GM08714 (cell line): ENCODE results near the gene LRRC47.
"Not testable (repeated sequence)": the region's sequence is repeated elsewhere in the genome, so short reads cannot be mapped to it uniquely, and the experiment has no call there.

Source experiments
- H3K4me3 ChIP-seq: fragments of 200-500 bp; sonication (Bioruptor generic); 2 replicates; pipeline ENCODE4 v1.5.1; 2014; ENCODE audit warnings: mild to moderate bottlenecking, low read length, inconsistent platforms
- ZNF274 ChIP-seq: IDR thresholded peaks from 2 replicates; pipeline ENCODE4 v1.6.1; 2012; ENCODE audit warnings: mild to moderate bottlenecking, low read depth, low read length

Gene LRRC47

DNA sequence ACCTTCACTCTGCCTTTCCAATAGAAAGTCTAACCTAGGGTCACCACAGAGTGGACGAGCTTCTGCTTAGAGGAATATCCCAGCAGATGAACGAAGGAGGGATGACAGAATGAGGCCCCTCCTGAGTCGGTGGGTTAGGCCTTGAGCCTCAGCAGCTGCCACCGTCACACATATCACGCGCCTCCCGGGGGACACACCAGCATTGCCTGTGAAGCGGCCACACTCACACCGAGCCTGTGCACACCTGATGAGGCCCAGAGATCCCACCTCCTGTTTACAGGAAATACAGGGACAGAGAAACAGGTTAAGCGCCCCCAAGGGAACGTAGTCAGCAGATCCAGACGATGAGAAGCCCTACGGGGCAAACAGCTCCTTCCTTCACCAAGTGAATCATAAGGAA is 25.1 kb upstream of the LRRC47 start:
- TF ChIP-seq ZNF274: no peak
- H3K4me3 ChIP-seq: no peak overlapping the region

DNA sequence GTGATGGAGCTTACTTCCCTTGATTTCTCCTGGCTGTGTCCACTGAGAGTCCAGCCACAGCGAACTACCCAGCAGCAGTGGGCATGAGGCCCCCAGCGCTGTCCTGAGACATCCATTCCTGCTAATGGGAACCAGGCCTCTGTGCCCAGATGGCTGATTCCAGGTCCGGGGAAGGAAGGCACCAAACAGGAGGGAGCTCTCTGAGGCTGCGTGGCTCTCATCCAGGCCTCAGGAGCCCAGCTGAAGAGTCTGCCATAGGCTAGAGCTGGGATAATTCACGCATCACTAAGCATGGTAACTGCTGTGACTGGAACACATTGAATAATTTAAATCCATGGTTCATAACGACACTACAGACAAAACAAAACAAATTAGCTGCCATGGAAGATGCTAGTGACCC is 24.7 kb upstream of the LRRC47 start:
- no peak overlapping the region for H3K4me3 ChIP-seq
- TF ChIP-seq ZNF274: no peak

DNA sequence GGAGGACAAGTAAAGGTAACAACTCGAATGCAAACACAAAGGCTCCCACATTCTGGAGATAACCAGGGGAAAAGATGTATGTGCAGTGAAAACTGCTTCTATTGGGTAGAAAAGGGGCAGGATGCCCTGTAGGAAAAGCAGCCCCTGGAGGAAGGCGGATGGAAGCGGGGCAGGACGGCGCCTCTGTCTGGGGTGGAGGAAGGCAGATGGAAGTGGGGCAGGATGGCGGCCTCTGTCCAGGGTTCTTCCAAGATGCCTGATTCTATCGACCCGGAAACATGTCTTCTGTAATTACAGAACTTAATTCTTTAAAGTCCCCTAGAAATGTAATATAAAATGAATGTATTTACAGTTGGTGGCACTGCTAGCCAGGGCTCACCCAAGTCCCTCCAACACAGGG is 24.0 kb upstream of the LRRC47 start:
- TF ChIP-seq ZNF274: no peak
- H3K4me3 ChIP-seq: no peak overlapping the region

GRCh38 chr1:3819771-3820200 is 23.5 kb upstream of the LRRC47 start:
- H3K4me3 ChIP-seq: no peak overlapping the region
- no peak for TF ChIP-seq ZNF274

DNA sequence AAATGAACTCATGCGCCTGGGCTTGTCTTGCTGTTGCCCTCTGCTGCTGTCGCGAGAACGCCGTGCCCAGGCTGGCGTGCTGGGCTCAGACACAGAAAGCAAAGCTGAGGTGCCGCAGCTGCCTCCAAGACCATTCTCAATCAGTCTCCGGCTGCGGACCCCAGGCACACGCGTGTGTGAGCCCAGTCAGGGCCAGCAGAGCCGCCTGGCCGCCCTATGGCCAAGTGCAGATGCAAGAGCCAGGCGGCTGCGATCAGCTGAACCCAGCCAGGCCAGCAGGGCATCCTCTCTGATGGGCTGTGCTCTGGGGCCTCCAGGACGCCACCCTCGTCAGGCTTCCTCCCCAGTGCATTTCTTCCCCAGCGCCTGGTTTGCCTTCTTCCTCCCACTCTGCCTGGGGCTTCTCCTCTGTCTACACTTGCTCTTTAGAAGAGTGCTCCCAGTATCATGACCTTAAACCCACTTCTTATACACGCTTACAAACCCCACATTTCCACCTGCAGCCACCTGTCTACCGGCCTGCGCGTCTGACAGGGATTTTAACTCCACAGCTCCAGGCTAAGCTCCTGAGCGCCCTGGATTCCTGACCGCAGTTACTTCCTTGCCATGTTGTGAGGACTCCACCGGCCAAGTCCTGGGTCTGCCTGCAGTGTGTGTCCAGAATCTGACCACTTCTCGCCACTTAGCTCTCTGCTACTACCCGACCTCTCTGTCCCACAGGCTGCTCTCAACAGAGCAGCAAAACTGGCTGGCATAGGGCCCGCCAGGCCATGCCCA is 21.7 kb upstream of the LRRC47 start:
- no peak overlapping the region for H3K4me3 ChIP-seq
- TF ChIP-seq ZNF274: no peak

GRCh38 chr1:3817138-3817740 is 20.9 kb upstream of the LRRC47 start:
- H3K4me3 ChIP-seq: no peak overlapping the region
- no peak for TF ChIP-seq ZNF274

GRCh38 chr1:3816331-3817137 is 20.2 kb upstream of the LRRC47 start:
- H3K4me3 ChIP-seq: no peak overlapping the region
- TF ChIP-seq ZNF274: no peak

DNA sequence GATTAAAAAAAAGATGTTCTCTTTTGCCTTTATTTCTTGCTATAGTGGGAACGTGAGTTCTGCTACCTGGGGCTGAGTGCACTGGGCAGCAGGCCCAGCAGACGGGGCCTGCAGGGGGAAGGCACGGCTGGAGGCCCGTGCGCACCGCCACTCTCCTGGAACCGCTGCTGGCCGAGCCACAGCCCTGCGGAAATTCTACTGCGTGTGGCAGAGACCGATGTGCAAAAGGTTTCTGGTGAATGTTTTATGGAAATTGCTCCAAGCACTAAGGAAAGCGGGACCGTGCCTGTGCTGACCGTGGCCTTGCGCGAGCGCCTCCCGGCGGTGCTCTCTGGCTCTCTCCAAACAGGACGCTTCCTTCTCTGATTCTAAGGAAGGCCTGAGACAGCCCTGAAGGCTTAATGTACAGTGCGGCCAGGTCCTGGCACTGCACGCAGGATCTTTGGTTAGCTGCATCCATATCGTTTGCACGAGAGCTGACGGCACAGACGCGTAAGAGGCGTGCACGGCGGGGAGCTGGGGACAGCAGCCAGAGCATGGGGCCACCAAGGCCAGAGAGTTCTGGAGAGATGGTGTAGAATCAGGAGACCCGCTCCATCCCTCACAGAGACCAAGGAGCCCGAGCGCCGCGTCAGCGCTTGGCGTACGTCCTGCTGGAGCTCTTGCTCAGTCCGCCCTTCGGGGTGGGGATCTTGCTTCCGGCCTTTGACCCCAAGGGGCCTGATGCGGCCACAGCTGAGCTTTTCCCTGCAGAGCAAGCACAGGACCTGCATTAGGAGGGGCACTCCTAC is 18.7 kb upstream of the LRRC47 start:
- no peak overlapping the region for H3K4me3 ChIP-seq
- TF ChIP-seq ZNF274: no peak

DNA sequence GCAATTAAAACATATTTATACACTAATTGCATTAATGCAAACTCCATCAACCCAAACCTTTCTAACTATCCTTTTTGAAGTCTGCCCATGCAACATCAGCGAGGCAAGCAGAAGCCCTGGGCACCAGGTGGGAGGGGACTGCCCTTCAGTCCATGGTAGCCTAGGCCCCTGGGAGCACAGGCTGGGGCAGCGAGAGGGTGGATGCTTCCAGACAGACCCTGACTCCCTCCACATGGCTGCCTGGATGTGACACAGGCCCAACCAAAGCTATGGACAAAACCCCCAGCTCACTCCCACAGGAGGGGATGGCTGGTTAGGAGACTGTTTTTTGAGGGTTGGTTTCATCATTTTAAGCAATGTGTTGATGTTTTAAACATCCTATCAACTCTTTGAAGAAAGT is 17.8 kb upstream of the LRRC47 start:
- TF ChIP-seq ZNF274: no peak
- H3K4me3 ChIP-seq: no peak overlapping the region

- no peak for TF ChIP-seq ZNF274
- H3K4me3 ChIP-seq: no peak overlapping the region
These were observed 15.3 kb upstream of the LRRC47 start for GRCh38 chr1:3811595-3811911.

DNA sequence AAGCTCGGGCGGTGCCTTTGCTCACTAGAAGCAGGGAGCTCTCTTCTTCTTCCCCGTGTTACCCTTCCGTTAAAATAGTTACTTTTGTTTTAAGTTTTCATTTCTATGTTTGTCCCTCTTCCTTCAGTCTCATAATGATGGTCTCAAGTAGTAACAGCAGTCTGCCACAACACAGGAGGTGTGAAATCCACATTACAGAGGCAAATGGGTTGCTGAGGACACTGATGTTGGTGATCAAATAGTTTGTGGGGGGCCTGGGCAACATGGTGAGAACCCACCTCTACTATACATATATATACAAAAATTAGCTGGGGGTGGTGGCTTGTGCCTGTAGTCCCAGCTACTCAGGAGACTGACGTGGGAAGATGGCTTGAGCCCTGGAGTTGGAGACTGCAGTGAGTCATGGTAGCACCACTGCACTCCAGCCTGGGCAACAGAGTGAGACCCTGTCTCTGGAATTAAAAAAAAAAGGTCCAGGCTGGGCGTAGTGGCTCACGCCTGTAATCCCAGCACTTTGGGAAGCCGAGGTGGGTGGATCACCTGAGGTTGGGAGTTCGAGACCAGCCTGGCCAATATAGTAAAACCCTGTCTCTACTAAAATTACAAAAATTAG is 14.0 kb upstream of the LRRC47 start:
- H3K4me3 ChIP-seq: not testable (repeated sequence)

- TF ChIP-seq ZNF274: no peak
- H3K4me3 ChIP-seq: no peak overlapping the region
These were observed 13.4 kb upstream of the LRRC47 start for GRCh38 chr1:3809680-3810079.

- H3K4me3 ChIP-seq: no peak overlapping the region
- TF ChIP-seq ZNF274: no peak
These were observed 11.5 kb upstream of the LRRC47 start for GRCh38 chr1:3807769-3808168.

- H3K4me3 ChIP-seq: no peak overlapping the region
- no peak for TF ChIP-seq ZNF274
These were observed 8.7 kb upstream of the LRRC47 start for GRCh38 chr1:3805038-3805437.

GRCh38 chr1:3804627-3804944 is 8.3 kb upstream of the LRRC47 start:
- H3K4me3 ChIP-seq: not testable (repeated sequence)
